HepG2 (cell line): ENCODE data around the gene LRIG1. TPM values are rescaled to one million over a fixed set of nuclear protein-coding genes. Genes with fewer than 3 reads are reported as not detected.

ENCODE experiments used
- HOXA7 ChIP-seq: sonication (generic); formaldehyde crosslinking; IDR thresholded peaks from 2 replicates; pipeline ENCODE4 v1.8.1; 2022; ENCODE audit warnings: mild to moderate bottlenecking, missing genetic modification reagents, moderate library complexity
- KDM5A ChIP-seq: fragments of 200-600 bp; sonication (generic); IDR thresholded peaks from 2 replicates; pipeline ENCODE4 v1.7.0; 2018; ENCODE audit warnings: antibody characterized with exemption, mild to moderate bottlenecking, low read length, borderline replicate concordance
- NFIB ChIP-seq: sonication (generic); formaldehyde crosslinking; IDR thresholded peaks from 2 replicates; pipeline ENCODE4 v1.9.0; 2021; ENCODE audit warnings: missing genetic modification reagents, mild to moderate bottlenecking, borderline replicate concordance
- STAT6 ChIP-seq: sonication (generic); formaldehyde crosslinking; IDR thresholded peaks from 2 replicates; pipeline ENCODE4 v1.4.0; 2020; ENCODE audit warnings: missing genetic modification reagents, mild to moderate bottlenecking, borderline replicate concordance
- TBX2 ChIP-seq: sonication (generic); formaldehyde crosslinking; IDR thresholded peaks from 2 replicates; pipeline ENCODE4 v1.5.0; 2020; ENCODE audit warnings: missing genetic modification reagents, mild to moderate bottlenecking, borderline replicate concordance
- TCF7 ChIP-seq: sonication (generic); IDR thresholded peaks from 2 replicates; pipeline ENCODE4 v1.6.1; 2016; ENCODE audit warnings: antibody characterized with exemption, low read depth
- TFDP2 ChIP-seq: sonication (generic); formaldehyde crosslinking; IDR thresholded peaks from 2 replicates; pipeline ENCODE4 v1.4.0; 2020; ENCODE audit warnings: missing genetic modification reagents
- THAP9 ChIP-seq: sonication (generic); formaldehyde crosslinking; IDR thresholded peaks from 2 replicates; pipeline ENCODE4; 2020; ENCODE audit warnings: missing genetic modification reagents, mild to moderate bottlenecking, borderline replicate concordance
- TRIM24 ChIP-seq: sonication (generic); formaldehyde crosslinking; IDR thresholded peaks from 2 replicates; pipeline ENCODE4 v1.8.0; 2022; ENCODE audit warnings: mild to moderate bottlenecking, missing genetic modification reagents
- ZFP36L1 ChIP-seq: sonication (generic); formaldehyde crosslinking; IDR thresholded peaks from 2 replicates; pipeline ENCODE4 v1.8.0; 2022; ENCODE audit warnings: mild to moderate bottlenecking, missing genetic modification reagents, moderate library complexity
- ZNF17 ChIP-seq: sonication (generic); formaldehyde crosslinking; IDR thresholded peaks from 2 replicates; pipeline ENCODE4 v1.5.0; 2020; ENCODE audit warnings: mild to moderate bottlenecking, missing genetic modification reagents
- ZNF235 ChIP-seq: sonication (generic); formaldehyde crosslinking; IDR thresholded peaks from 2 replicates; pipeline ENCODE4 v1.8.1; 2023; ENCODE audit warnings: mild to moderate bottlenecking, missing genetic modification reagents, borderline replicate concordance
- ZNF749 ChIP-seq: sonication (generic); formaldehyde crosslinking; IDR thresholded peaks from 2 replicates; pipeline ENCODE4 v1.8.0; 2022; ENCODE audit warnings: mild to moderate bottlenecking, missing genetic modification reagents, moderate library complexity, borderline replicate concordance
- polyA plus RNA-seq, 8 experiments: library from polyadenylated mRNA; depleted of rRNA in 3 of 8; stranded (reverse) in 7 of 8; unstranded in 1 of 8; fragments of >200 nt; fragmentation: Illumina TruSeq in 4 of 8; extraction: Trizol in 4 of 8; gene quantifications; 2 replicates each; pipeline versions ENCODE4 v1.2.1 to v1.2.3, GENCODE V29; 2011 to 2016; ENCODE audit warnings: low read depth in 4 of 8, missing spikeins in 1 of 8, mixed read lengths in 1 of 8; ENCODE audit not compliant: insufficient read depth in 1 of 8
- total RNA-seq, 5 experiments: library from RNA; depleted of rRNA; stranded (reverse); fragments of >200 nt; fragmentation: Illumina TruSeq; extraction: Trizol; gene quantifications; 2 replicates each; pipeline ENCODE4 v1.2.3, GENCODE V29; 2016; ENCODE audit warnings: low read depth in 1 of 5
- TF ChIP-seq, protein P1 (sequence below): sonication (generic); formaldehyde crosslinking; IDR thresholded peaks from 2 replicates; pipeline ENCODE4 v1.4.0; 2020; ENCODE audit warnings: mild to moderate bottlenecking, missing genetic modification reagents
- TF ChIP-seq, protein P2 (sequence below): sonication (generic); formaldehyde crosslinking; IDR thresholded peaks from 2 replicates; pipeline ENCODE4 v1.5.1; 2020; ENCODE audit warnings: mild to moderate bottlenecking, missing genetic modification reagents

LRIG1 gene
- total and polyA plus RNA-seq, 2 of the 13 experiments (the other 11 are each of a cell fraction or from before 2014, with no cell fraction given): 17.8 to 24.8 TPM

GRCh38 chr3:66481071-66482017, 19.5 kb downstream of the LRIG1 start (continued):
- TF ChIP-seq, protein P1, sequence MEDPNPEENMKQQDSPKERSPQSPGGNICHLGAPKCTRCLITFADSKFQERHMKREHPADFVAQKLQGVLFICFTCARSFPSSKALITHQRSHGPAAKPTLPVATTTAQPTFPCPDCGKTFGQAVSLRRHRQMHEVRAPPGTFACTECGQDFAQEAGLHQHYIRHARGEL (CRISPR knock-in tag): no peak
- TF ChIP-seq ZNF235 (CRISPR knock-in tag) (no peak), TCF7 (peak; percentile 99), HOXA7 (CRISPR knock-in tag) (no peak), NFIB (CRISPR knock-in tag) (no peak), ZNF17 (CRISPR knock-in tag) (no peak), KDM5A (no peak), STAT6 (CRISPR knock-in tag) (0 out of 2 replicates have a peak, but pooled peaks have one; percentile 34), TBX2 (peak; percentile 100), TFDP2 (CRISPR knock-in tag) (peak; percentile 23; the same call in 1 of the 2 replicates), TRIM24 (CRISPR knock-in tag) (0 out of 2 replicates have a peak, but pooled peaks have one; percentile 67), ZFP36L1 (CRISPR knock-in tag) (peak; percentile 91), ZNF749 (CRISPR knock-in tag) (peak; percentile 67; the same call in 1 of the 2 replicates), THAP9 (CRISPR knock-in tag) (no peak)
- TF ChIP-seq, protein P2, sequence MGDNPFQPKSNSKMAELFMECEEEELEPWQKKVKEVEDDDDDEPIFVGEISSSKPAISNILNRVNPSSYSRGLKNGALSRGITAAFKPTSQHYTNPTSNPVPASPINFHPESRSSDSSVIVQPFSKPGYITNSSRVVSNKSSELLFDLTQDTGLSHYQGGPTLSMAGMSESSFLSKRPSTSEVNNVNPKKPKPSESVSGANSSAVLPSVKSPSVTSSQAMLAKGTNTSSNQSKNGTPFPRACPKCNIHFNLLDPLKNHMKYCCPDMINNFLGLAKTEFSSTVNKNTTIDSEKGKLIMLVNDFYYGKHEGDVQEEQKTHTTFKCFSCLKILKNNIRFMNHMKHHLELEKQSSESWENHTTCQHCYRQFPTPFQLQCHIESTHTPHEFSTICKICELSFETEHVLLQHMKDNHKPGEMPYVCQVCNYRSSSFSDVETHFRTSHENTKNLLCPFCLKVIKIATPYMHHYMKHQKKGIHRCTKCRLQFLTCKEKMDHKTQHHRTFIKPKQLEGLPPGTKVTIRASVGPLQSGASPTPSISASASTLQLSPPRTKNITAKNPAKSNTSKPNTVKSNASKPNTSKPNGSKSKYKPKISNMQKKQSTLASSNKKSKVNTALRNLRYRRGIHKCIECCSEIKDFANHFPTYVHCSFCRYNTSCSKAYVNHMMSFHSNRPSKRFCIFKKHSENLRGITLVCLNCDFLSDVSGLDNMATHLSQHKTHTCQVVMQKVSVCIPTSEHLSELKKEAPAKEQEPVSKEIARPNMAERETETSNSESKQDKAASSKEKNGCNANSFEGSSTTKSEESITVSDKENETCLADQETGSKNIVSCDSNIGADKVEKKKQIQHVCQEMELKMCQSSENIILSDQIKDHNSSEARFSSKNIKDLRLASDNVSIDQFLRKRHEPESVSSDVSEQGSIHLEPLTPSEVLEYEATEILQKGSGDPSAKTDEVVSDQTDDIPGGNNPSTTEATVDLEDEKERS (CRISPR knock-in tag): peak; percentile 50; the same call in 1 of the 2 replicates
